K562 (cell line): ENCODE results near the gene PKD1. TPM values are rescaled to one million over a fixed set of nuclear protein-coding genes. Genes with fewer than 3 reads are reported as not detected.
A peak's percentile ranks its signal among the peaks of the same experiment; 100 is the strongest.

Experiments used
- ATAC-seq: fragments of 200-7000 bp; cut with Tn5 transposase; 3 replicates; pipeline ENCODE4 v1.9.1; 2020; ENCODE audit warnings: moderate library complexity
- BruUV-seq: library from RNA; stranded (reverse); fragments of 400-500 nt; replicated peaks from 2 replicates; lab custom pipeline; 2021; lab: Mats Ljungman, UMichigan
- CTCF ChIA-PET: fragments of 300-600 bp; formaldehyde crosslinking; extraction: SDS; loops from one replicate; lab custom pipeline; 2021; ENCODE audit warnings: low intra/inter-chr PET ratio; lab: Yijun Ruan, JAX
- POLR2A ChIA-PET: fragments of 300-600, 350-650 bp; sonication (Branson Sonifier 250); formaldehyde crosslinking; extraction: SDS; loops from one replicate; lab custom pipeline; 2021; ENCODE audit warnings: antibody characterized with exemption, inconsistent platforms; lab: Yijun Ruan, JAX
- DNase-seq, 4 experiments: peaks; one replicate each; pipeline versions ENCODE4 v3.0.0 to v3.0.0-alpha.2; 2011 to 2018; ENCODE audit warnings: low spot score in 3 of 4, mixed read lengths in 3 of 4; ENCODE audit errors: extremely low read depth in 1 of 4
- FAIRE-seq: peaks from 2 replicates; lab custom pipeline; 2011; peaks lifted over from hg19 to GRCh38; lab: Jason Lieb, UNC
- H2AFZ ChIP-seq: 2 replicates; pipeline ENCODE4 v1.6.0; 2011; ENCODE audit warnings: low read depth, low read length, control low read depth, inconsistent platforms
- H3K27ac ChIP-seq: fragments of 200-600 bp; 3 replicates; pipeline ENCODE4 v1.8.0; 2011; ENCODE audit warnings: low read depth, mild to moderate bottlenecking, control low read depth, inconsistent platforms, low read length, moderate library complexity, mixed read lengths; ENCODE audit errors: extremely low read depth
- H3K27me3 ChIP-seq, 2 experiments: fragments of 300-600 bp in 1 of 2; 2 replicates in 1 of 2; 3 replicates in 1 of 2; pipeline versions ENCODE4 v1.6.0 to v1.8.0; 2011; ENCODE audit warnings: inconsistent platforms in 2 of 2, low read length in 2 of 2, mild to moderate bottlenecking in 1 of 2, mixed read lengths in 1 of 2, moderate library complexity in 1 of 2; ENCODE audit not compliant: control insufficient read depth in 2 of 2, insufficient read depth in 2 of 2
- H3K36me3 ChIP-seq: fragments of 300-600 bp; 3 replicates; pipeline ENCODE4 v1.8.0; 2011; ENCODE audit warnings: mild to moderate bottlenecking, low read length, inconsistent platforms; ENCODE audit not compliant: control insufficient read depth, insufficient read depth
- H3K4me1 ChIP-seq, 2 experiments: fragments of 200-600 bp in 1 of 2; replicated peaks in 1 of 2; 2 replicates in 1 of 2; 3 replicates in 1 of 2; pipeline versions ENCODE4 v1.5.1 to v1.8.0; 2011; ENCODE audit warnings: inconsistent platforms in 2 of 2, low read length in 2 of 2, mild to moderate bottlenecking in 1 of 2, mixed read lengths in 1 of 2, moderate library complexity in 1 of 2; ENCODE audit not compliant: control insufficient read depth in 2 of 2, insufficient read depth in 2 of 2
- H3K4me2 ChIP-seq: 2 replicates; pipeline ENCODE4 v1.6.1; 2011; ENCODE audit warnings: low read length, control low read depth, inconsistent platforms, mixed read lengths; ENCODE audit not compliant: insufficient read depth
- H3K4me3 ChIP-seq: fragments of 200-600 bp; sonication (generic), shearing (Covaris generic); 2 replicates; pipeline ENCODE4 v1.5.1; 2016; ENCODE audit warnings: control low read depth, inconsistent platforms
- H3K79me2 ChIP-seq: fragments of 200-600 bp; 3 replicates; pipeline ENCODE4 v1.8.0; 2011; ENCODE audit warnings: low read length, inconsistent platforms; ENCODE audit not compliant: control insufficient read depth, insufficient read depth
- H3K9ac ChIP-seq, 2 experiments: 2 replicates each; pipeline versions ENCODE4 v1.6.0 to v1.6.1; 2011; ENCODE audit warnings: low read depth in 2 of 2, low read length in 2 of 2, control low read depth in 1 of 2, inconsistent platforms in 1 of 2, mild to moderate bottlenecking in 1 of 2, mixed read lengths in 1 of 2; ENCODE audit not compliant: insufficient read depth in 1 of 2
- H3K9me1 ChIP-seq: one replicate; pipeline ENCODE4 v1.6.0; 2011; ENCODE audit warnings: inconsistent platforms, mild to moderate bottlenecking, low read length, moderate library complexity; ENCODE audit not compliant: control insufficient read depth, insufficient read depth
- H3K9me3 ChIP-seq: replicated peaks from 2 replicates; pipeline ENCODE4 v1.5.1; 2011; ENCODE audit warnings: low read depth, low read length, inconsistent platforms; ENCODE audit not compliant: control insufficient read depth, insufficient read depth
- H4K20me1 ChIP-seq: replicated peaks from 2 replicates; pipeline ENCODE4 v1.6.1; 2011; ENCODE audit warnings: low read length, inconsistent platforms, mixed read lengths; ENCODE audit not compliant: control insufficient read depth, insufficient read depth
- CREBBP ChIP-seq: IDR thresholded peaks from one replicate; pipeline ENCODE4 v1.6.1; 2012; ENCODE audit warnings: low read depth, mild to moderate bottlenecking, control low read depth, inconsistent platforms, low read length
- ERF ChIP-seq: fragments of 450-650 bp; formaldehyde crosslinking; IDR thresholded peaks from 2 replicates; pipeline ENCODE4 v1.4.0; 2020; ENCODE audit warnings: mild to moderate bottlenecking, mixed read lengths
- ESRRB ChIP-seq: fragments of 250-450 bp; sonication (Bioruptor Pico); IDR thresholded peaks from 2 replicates; pipeline ENCODE4 v1.5.0; 2020; ENCODE audit warnings: mild to moderate bottlenecking, moderate library complexity, borderline replicate concordance
- FOS ChIP-seq: IDR thresholded peaks from 3 replicates; pipeline ENCODE4 v1.6.1; 2011; ENCODE audit not compliant: insufficient read length; ENCODE audit errors: extremely low read depth
- MBD2 ChIP-seq: sonication (generic); IDR thresholded peaks from 2 replicates; pipeline ENCODE4 v1.6.1; 2016; ENCODE audit warnings: low read depth, borderline replicate concordance
- MYBL2 ChIP-seq, 2 experiments: fragments of 450-650 bp in 1 of 2; sonication (generic) in 1 of 2; formaldehyde crosslinking in 1 of 2; IDR thresholded peaks; 2 replicates each; pipeline versions ENCODE4 v1.6.1 to v1.8.1; 2017 to 2022; ENCODE audit warnings: borderline replicate concordance in 1 of 2, inconsistent platforms in 1 of 2, low read depth in 1 of 2, mild to moderate bottlenecking in 1 of 2, missing genetic modification reagents in 1 of 2, moderate library complexity in 1 of 2
- NONO ChIP-seq, 2 experiments: fragments of 200-400 bp in 1 of 2; fragments of 450-650 bp in 1 of 2; formaldehyde crosslinking in 1 of 2; IDR thresholded peaks; 2 replicates each; pipeline ENCODE4 v1.6.1; 2017; ENCODE audit warnings: low read depth in 2 of 2, mild to moderate bottlenecking in 2 of 2, moderate library complexity in 2 of 2, low read length in 1 of 2
- POLR3G ChIP-seq: IDR thresholded peaks from 2 replicates; pipeline ENCODE4 v1.6.1; 2011; ENCODE audit not compliant: insufficient read length, insufficient replicate concordance; ENCODE audit errors: extremely low read depth
- RFX5 ChIP-seq: IDR thresholded peaks from 2 replicates; pipeline ENCODE4 v1.6.1; 2011; ENCODE audit warnings: low read depth, mild to moderate bottlenecking, improper control_type of control experiment, low read length
- SIN3B ChIP-seq: fragments of 450-650 bp; IDR thresholded peaks from 2 replicates; pipeline ENCODE4 v1.6.1; 2017; ENCODE audit warnings: low read depth, mild to moderate bottlenecking, moderate library complexity
- ZNF121 ChIP-seq: sonication (generic); formaldehyde crosslinking; conservative IDR thresholded peaks from 2 replicates; pipeline ENCODE4 v1.8.0; 2022; ENCODE audit warnings: missing genetic modification reagents
- ZNF444 ChIP-seq: fragments of 250-450 bp; sonication (Bioruptor Pico); IDR thresholded peaks from 2 replicates; pipeline ENCODE4 v1.4.0; 2020; ENCODE audit warnings: mild to moderate bottlenecking, moderate library complexity
- WGBS: fragments of 100-300 bp; shearing (Covaris generic); methylation state at CpG from one replicate; pipeline ENCODE4 v1.1.6; 2016; ENCODE audit warnings: low coverage, mixed read lengths; ENCODE audit not compliant: insufficient coverage; ENCODE audit errors: missing lambda C conversion rate; 5-methylcytosine and 5-hydroxymethylcytosine counted together
- in situ Hi-C: fragments of 300-500 bp; cut with MboI; formaldehyde crosslinking; loops from 4 replicates; pipeline ENCODE4 v1.15.0; 2018; ENCODE audit warnings: inconsistent platforms, mixed read lengths
- intact Hi-C: fragments of 100-400 bp; cut with micrococcal nuclease; formaldehyde crosslinking; loops from 2 replicates; pipeline ENCODE4 v1.14.2; 2022
- polyA plus RNA-seq, 8 experiments: library from polyadenylated mRNA; depleted of rRNA in 4 of 8; stranded (reverse) in 5 of 8; unstranded in 3 of 8; fragments of >200 nt; fragmentation: Nextera tagmentation in 2 of 8; fragmentation: Illumina TruSeq in 1 of 8; extraction: Ambion mirVana in 2 of 8; extraction: Trizol in 1 of 8; gene quantifications; 2 replicates each; pipeline versions ENCODE4 v1.2.1 to v1.2.3, GENCODE V29; 2011 to 2014; ENCODE audit warnings: inconsistent platforms in 1 of 8, missing spikeins in 1 of 8
- total RNA-seq, 7 experiments: library from RNA; depleted of rRNA in 6 of 7; stranded (reverse); fragments of >200 nt in 6 of 7; fragmentation: Illumina TruSeq in 2 of 7; extraction: Trizol in 2 of 7; gene quantifications; 2 replicates each; pipeline versions ENCODE4 v1.2.1 to v1.2.3, GENCODE V29; 2011 to 2021; ENCODE audit warnings: low replicate concordance in 1 of 7
- TF ChIP-seq, protein P1 (sequence below): IDR thresholded peaks from 2 replicates; pipeline ENCODE4 v1.6.1; 2012; ENCODE audit warnings: low read depth, low read length, improper control_type of control experiment, borderline replicate concordance
- TF ChIP-seq, protein P2 (sequence below): conservative IDR thresholded peaks from 2 replicates; pipeline ENCODE4 v1.6.1; 2011; ENCODE audit warnings: low read depth, mild to moderate bottlenecking, low read length; ENCODE audit not compliant: control insufficient read depth
- TF ChIP-seq, protein P3 (sequence below): fragments of 250-450 bp; sonication (Bioruptor Pico); IDR thresholded peaks from 2 replicates; pipeline ENCODE4 v1.4.0; 2020; ENCODE audit warnings: borderline replicate concordance

PKD1 gene
- total and polyA plus RNA-seq, 9 of the 15 experiments (the other 6 are each of a cell fraction or from before 2014, with no cell fraction given) = 0.23 to 93.5 (median 12.6) TPM

DNA sequence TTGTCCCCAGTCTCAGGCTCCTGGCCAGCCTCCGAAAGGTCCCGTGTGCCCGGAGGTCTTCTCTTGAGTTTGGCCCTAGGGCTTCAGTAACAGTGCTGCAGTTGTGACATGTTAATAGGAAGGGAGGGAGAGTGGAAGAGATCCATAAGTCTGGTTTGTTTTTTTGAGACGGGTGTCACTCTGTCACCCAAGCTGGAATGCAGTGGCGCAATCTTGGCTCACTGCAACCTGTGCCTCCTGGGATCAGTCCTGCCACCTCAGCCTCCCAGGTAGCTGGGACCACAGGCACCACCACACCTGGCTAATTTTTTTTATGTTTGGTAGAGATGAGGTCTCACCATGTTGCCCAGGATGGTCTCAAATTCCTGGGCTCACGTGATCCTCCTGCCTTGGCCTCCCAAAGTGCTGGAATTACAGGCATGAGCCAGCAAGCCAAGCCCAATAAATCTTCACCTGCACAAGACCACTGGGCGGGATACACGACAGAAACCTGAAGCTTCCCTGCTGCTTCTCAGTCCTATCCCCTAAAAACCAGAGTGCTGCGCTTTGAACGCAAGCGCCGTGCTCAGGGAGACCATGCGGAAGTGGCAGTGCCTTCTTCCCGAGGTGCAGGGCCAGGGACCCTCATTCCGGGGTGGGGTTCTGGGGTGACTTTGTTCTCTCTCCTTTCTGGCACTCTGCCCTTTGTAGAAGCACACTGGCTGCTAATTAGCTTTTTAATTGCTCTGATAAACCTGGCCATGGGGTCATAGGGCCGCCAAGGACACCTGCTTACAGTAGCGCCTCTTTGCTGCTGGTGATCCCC lies 30.8 kb upstream of the PKD1 start:
- H3K36me3 ChIP-seq = peaks cover 66% of the 10 kb centered on the region
- H3K9me1 ChIP-seq = no peaks in the 10 kb centered on the region
- H3K4me2 ChIP-seq = no peak overlapping the region
- H3K9me3 ChIP-seq = peaks cover 3% of the 10 kb centered on the region
- H3K4me1 ChIP-seq = peaks cover 0 to 50% of the 10 kb centered on the region in 2 experiments; a peak in 2 of 5 replicates
- no peak for DNase-seq
- no peak for TF ChIP-seq ERF (CRISPR knock-in tag)
- TF ChIP-seq, protein P1, sequence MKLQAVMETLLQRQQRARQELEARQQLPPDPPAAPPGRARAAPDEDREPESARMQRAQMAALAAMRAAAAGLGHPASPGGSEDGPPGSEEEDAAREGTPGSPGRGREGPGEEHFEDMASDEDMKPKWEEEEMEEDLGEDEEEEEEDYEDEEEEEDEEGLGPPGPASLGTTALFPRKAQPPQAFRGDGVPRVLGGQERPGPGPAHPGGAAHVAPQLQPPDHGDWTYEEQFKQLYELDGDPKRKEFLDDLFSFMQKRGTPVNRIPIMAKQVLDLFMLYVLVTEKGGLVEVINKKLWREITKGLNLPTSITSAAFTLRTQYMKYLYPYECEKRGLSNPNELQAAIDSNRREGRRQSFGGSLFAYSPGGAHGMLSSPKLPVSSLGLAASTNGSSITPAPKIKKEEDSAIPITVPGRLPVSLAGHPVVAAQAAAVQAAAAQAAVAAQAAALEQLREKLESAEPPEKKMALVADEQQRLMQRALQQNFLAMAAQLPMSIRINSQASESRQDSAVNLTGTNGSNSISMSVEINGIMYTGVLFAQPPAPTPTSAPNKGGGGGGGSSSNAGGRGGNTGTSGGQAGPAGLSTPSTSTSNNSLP = no peak
- TF ChIP-seq MYBL2 (IDR thresholded peaks at IDR 0.05; ENCODE audit: low read depth) = no peak
- TF ChIP-seq MYBL2 (CRISPR knock-in tag; IDR thresholded peaks at IDR 0.05; ENCODE audit: borderline replicate concordance) = no peak
- no peak for TF ChIP-seq SIN3B
- TF ChIP-seq, protein P2, sequence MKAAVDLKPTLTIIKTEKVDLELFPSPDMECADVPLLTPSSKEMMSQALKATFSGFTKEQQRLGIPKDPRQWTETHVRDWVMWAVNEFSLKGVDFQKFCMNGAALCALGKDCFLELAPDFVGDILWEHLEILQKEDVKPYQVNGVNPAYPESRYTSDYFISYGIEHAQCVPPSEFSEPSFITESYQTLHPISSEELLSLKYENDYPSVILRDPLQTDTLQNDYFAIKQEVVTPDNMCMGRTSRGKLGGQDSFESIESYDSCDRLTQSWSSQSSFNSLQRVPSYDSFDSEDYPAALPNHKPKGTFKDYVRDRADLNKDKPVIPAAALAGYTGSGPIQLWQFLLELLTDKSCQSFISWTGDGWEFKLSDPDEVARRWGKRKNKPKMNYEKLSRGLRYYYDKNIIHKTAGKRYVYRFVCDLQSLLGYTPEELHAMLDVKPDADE = no peak
- TF ChIP-seq ZNF444 (CRISPR knock-in tag) = no peak
- no peak for TF ChIP-seq NONO (IDR thresholded peaks at IDR 0.05; ENCODE audit: low read depth in 2 of 2, low read length in 1 of 2)
- TF ChIP-seq, protein P3, sequence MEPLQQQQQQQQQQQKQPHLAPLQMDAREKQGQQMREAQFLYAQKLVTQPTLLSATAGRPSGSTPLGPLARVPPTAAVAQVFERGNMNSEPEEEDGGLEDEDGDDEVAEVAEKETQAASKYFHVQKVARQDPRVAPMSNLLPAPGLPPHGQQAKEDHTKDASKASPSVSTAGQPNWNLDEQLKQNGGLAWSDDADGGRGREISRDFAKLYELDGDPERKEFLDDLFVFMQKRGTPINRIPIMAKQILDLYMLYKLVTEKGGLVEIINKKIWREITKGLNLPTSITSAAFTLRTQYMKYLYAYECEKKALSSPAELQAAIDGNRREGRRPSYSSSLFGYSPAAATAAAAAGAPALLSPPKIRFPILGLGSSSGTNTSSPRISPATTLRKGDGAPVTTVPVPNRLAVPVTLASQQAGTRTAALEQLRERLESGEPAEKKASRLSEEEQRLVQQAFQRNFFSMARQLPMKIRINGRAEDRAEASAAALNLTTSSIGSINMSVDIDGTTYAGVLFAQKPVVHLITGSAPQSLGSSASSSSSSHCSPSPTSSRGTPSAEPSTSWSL (CRISPR knock-in tag) = no peak
- no peak for TF ChIP-seq CREBBP
- TF ChIP-seq MBD2 = no peak
- no peak for TF ChIP-seq POLR3G
- no peak for TF ChIP-seq FOS
- TF ChIP-seq ESRRB (CRISPR knock-in tag) = no peak
- no peak for TF ChIP-seq ZNF121
- no peak for TF ChIP-seq RFX5
- TF ChIP-seq, all 486 proteins: peak for 0
- POLR2A ChIA-PET = interaction anchor here (0.6 to 4.8 kb wide), 2 partner anchors 11 to 29 kb away, joined by 4 to 46 read pairs; partner anchors contain the start of gene TRAF7
- peak overlapping the region in 1 of 2 experiments; percentile 68; a peak in 1 of 4 replicates for H3K9ac ChIP-seq
- FAIRE-seq (no peak), ATAC-seq (no peak)
- 94% methylated on average over 16 of the region's 17 CpGs for WGBS
- H2AFZ ChIP-seq = no peak overlapping the region
- BruUV-seq = no TSS peak
- H3K4me3 ChIP-seq = no peak overlapping the region
- H3K27me3 ChIP-seq = no peaks in the 10 kb centered on the region
- no peak overlapping the region for H3K27ac ChIP-seq
- intact Hi-C loops (no loop called here), in situ Hi-C loops (no loop called here)
- peaks cover 34% of the 10 kb centered on the region for H3K79me2 ChIP-seq
- no peaks in the 10 kb centered on the region for H4K20me1 ChIP-seq
- CTCF ChIA-PET = no interaction called here
